Retina (tissue), 1 donor: ENCODE measurements around the gene MYO1B.

Source experiments
- DNase-seq: peaks from one replicate; pipeline ENCODE4 v3.0.0-alpha.2; 2016

MYO1B gene

GRCh38 chr2:191369034-191369433 is 123.8 kb downstream of the MYO1B start:
- no peak for DNase-seq

DNA sequence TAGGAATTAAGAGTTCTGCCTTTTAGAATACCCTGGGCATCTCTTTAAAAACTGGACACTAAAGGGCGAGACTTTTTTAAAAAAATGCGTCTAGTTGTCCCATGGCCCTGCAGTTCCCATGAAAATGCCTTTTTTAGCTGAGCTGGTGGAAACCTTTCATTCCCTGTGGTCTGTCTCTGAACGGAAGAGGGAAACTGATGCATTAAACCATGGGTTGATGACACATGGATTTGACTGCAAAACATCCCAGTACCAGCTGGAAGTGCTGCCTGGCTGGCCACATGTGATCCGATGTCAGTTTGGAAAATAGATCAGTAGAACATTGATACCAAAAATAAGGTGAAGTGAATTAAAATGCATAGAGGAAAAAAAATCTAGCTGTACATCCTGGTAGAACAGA is 129.2 kb downstream of the MYO1B start:
- DNase-seq, result no peak

- DNase-seq, result no peak
Measured at GRCh38 chr2:191374939-191375338, 129.7 kb downstream of the MYO1B start.

- DNase-seq, result no peak
Measured at GRCh38 chr2:191376981-191377629, 131.9 kb downstream of the MYO1B start.

GRCh38 chr2:191379375-191379774 is 134.2 kb downstream of the MYO1B start:
- no peak for DNase-seq

- no peak for DNase-seq
Measured at GRCh38 chr2:191382801-191383200, 137.6 kb downstream of the MYO1B start.

DNA sequence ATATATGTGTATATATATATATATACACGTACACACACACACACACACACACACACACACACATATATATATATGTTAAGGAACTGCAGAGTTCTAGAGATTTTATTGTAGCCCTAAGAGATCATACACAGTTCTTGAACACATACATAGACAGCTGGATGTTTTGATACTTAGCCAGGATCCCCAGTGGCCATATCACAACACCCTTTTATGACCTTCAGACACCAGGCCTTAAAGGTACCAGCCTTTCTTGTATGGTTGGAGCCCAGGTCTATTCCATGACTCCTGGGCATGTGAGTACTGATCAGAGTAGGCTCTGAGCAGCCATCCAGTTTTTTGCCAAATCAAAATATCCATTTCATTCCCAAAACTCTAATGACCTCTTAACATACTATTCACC is 138.3 kb downstream of the MYO1B start:
- DNase-seq, result no peak

GRCh38 chr2:191384829-191385228 is 139.6 kb downstream of the MYO1B start:
- DNase-seq, result no peak

- no peak for DNase-seq
Measured at GRCh38 chr2:191385416-191386160, 140.4 kb downstream of the MYO1B start.

DNA sequence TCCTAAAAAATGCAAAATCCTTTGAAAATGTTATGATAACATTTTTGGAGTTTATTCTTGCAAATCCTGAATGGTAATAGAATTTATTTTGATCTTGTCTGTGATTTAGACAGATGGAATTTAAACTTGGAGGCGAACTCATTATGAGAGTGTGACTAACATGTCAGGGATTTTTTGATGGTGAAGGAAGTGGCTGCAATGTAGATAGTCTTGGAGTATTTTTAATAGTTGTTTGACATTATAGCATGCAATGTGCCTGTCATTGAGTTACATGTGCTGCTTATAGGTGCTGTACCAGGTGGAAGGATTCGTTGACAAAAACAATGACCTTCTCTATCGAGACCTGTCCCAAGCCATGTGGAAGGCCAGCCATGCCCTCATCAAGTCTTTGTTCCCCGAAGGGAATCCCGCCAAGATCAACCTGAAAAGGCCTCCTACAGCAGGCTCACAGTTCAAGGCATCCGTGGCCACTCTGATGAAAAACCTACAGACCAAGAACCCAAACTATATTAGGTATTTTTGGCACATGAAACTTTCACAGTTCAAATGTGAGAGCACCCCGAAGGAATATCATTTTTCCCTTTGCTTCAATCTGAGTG is 141.8 kb downstream of the MYO1B start:
- no peak for DNase-seq

DNA sequence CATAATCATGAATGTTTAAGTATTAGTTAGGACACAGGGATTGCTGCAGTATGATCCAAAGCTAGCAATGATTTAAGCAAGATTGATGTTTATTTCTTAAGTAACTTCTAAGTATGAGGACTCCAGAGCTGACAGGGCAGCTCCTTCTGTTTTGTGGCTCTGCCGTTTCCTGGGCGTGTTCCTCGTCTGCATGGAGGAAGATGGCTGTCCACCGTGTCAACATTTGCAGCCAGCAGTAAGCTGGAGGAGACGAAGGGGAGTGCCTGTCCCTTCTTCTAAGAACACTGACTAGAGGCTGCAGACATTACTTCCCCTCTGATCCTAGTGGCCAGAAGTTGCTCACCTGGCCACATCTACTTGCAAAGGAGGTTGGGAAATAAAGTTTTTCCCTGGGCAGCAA is 144.1 kb downstream of the MYO1B start:
- no peak for DNase-seq

GRCh38 chr2:191391171-191391570 is 146.0 kb downstream of the MYO1B start:
- DNase-seq, result no peak

DNA sequence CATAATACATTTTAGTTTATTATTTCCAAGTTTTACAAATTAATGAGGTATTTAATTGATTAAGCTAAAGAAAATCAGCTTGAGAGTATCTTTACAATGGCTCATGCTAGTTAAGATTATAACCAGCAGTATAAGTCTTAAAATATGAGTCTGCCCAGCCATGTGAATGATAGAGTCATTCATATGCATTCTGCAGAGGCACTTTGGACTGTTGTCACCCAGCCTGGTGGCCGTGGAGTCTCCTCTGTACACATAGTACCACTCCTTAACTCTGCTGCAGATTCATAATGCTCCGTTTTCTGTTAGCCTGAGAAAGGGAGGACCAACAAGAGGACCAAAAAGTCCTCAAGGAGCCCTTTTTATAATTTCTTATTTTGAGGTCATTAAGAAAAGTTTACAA is 148.8 kb downstream of the MYO1B start:
- DNase-seq, result no peak

DNA sequence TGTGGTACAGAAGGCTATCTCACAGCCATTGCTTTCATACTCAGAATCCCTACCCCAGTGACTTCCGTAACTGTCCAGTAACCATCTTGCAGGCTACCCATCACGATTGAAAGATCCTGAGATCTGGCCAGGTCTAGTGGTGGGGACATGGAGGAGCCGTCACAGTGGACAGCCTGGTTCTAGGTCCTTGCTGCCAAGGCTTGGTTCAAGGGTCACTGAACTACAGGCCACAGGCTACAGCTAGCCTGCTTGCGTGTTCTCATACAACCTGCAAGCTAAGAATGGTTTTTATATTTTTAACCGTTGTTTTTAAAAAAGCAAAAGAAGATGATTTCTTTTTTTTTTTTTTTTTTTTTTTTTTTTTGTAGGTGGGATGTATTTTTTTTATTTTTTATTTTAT is 151.6 kb downstream of the MYO1B start:
- no peak for DNase-seq

DNA sequence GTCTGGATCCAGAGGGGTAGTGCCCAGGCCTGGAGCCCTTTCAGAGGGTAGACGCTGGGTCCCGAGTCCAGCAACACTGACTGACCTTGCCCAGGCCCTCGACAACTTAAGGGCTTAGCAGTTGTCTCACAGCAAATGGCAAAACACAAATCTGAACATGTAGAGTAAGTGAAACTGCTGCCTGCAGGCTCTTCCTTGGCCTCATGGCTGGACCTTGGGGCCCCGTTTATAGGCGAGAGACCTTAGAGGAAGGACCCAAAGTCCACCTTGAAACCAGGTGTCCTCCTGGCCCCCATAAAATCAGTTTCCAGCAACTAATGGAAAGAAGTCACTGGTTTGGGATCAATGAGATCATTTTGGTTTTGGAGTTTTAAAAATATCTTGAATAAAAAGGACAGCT is 154.4 kb downstream of the MYO1B start:
- no peak for DNase-seq

GRCh38 chr2:191401287-191401686 is 156.1 kb downstream of the MYO1B start:
- DNase-seq, result no peak

DNA sequence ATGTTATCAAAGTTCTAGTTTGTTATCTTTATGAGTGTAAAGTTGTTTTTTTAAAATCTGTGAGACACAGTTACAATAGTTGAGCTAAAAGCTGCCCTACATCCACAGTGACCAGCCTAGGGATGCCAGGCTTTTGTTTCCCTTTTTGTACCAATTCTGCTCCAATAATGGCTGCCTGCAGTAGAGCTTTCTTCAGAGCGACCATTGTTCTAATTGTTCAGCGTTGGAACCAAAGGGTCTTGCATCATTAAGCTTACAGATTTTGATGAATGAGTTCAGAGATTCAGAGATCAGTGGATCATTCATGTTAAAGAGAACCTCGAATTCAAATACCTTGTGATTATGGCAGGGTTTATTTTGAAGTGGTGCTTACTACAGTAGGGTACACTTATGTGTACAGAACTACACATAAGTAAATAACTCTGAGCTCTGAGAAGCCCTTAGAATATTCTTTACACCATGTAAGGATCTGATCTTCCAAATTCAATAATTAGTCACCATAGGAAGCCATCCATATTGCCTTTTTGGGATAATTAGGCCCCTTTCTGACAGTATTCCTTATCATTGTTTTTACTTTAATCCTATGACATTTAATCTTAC is 157.9 kb downstream of the MYO1B start:
- DNase-seq, result no peak

- DNase-seq, result no peak
Measured at GRCh38 chr2:191404568-191404991, 159.4 kb downstream of the MYO1B start.

- no peak for DNase-seq
Measured at GRCh38 chr2:191405546-191405945, 160.3 kb downstream of the MYO1B start.

- DNase-seq, result no peak
Measured at GRCh38 chr2:191410646-191411436, 165.6 kb downstream of the MYO1B start.

DNA sequence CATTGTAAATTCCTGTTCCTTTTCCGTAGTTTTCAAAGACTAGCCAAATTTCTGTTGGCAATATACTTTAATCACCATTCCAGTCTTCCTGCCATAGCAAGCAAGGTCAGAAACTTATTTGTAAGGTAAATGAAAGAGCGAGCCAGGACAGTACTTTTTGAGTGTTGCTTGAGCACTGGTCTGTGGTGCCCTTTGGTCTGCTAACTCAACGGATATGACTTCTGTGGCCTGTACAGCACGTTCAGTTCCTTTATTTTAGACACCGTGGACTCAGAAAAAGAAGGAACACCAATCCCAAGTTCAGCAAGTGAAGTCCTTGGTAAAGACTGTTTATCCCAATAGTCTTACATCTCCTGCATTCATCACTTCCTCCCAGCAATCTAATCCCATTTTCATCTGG is 166.3 kb downstream of the MYO1B start:
- DNase-seq, result no peak

- no peak for DNase-seq
Measured at GRCh38 chr2:191412353-191412752, 167.1 kb downstream of the MYO1B start.

GRCh38 chr2:191415101-191415500 is 169.9 kb downstream of the MYO1B start:
- DNase-seq, result no peak
